CD4-positive, CD25-positive, alpha-beta regulatory T cell (primary cell): ENCODE measurements around the gene GAREM1. TPM values are rescaled to one million over a fixed set of nuclear protein-coding genes. Genes with fewer than 3 reads are reported as not detected.
"Not testable (repeated sequence)": the region's sequence is repeated elsewhere in the genome, so short reads cannot be mapped to it uniquely, and the experiment has no call there.

ENCODE experiments used
- ATAC-seq, 2 donors: fragments of 150-1000 bp; cut with Tn5 transposase; one replicate each; pipeline ENCODE4 v1.10.0; 2021; ENCODE audit warnings: low read depth in 2 of 2, moderate number of reproducible peaks in 2 of 2, moderate library complexity in 1 of 2
- DNase-seq, 3 donors: peaks; one replicate each; pipeline versions ENCODE4 v3.0.0 to v3.0.0-alpha.2; 2012 to 2022; ENCODE audit warnings: mixed read lengths in 1 of 3
- H3K27ac ChIP-seq: one replicate; pipeline ENCODE4 v1.7.0; 2013; ENCODE audit warnings: mild to moderate bottlenecking, low read length; ENCODE audit not compliant: insufficient read depth, poor library complexity, severe bottlenecking
- H3K27me3 ChIP-seq: one replicate; pipeline ENCODE4 v1.7.0; 2013; ENCODE audit warnings: low read length; ENCODE audit not compliant: control insufficient read depth, insufficient read depth
- H3K36me3 ChIP-seq: one replicate; pipeline ENCODE4 v1.7.0; 2013; ENCODE audit warnings: mild to moderate bottlenecking, low read length, moderate library complexity; ENCODE audit not compliant: control insufficient read depth, insufficient read depth
- H3K4me1 ChIP-seq: 2 replicates; pipeline ENCODE4 v1.7.0; 2013; ENCODE audit warnings: mild to moderate bottlenecking, low read length; ENCODE audit not compliant: insufficient read depth, control insufficient read depth, poor library complexity, severe bottlenecking
- H3K4me3 ChIP-seq: one replicate; pipeline ENCODE4 v1.7.0; 2013; ENCODE audit warnings: low read depth, mild to moderate bottlenecking, low read length, moderate library complexity
- H3K9me3 ChIP-seq, 2 experiments: 1 replicate in 1 of 2; 2 replicates in 1 of 2; pipeline ENCODE4 v1.7.0; 2013; ENCODE audit warnings: low read length in 2 of 2, mild to moderate bottlenecking in 1 of 2, moderate library complexity in 1 of 2; ENCODE audit not compliant: control insufficient read depth in 2 of 2
- H3K27ac Mint-ChIP-seq, 3 donors: one replicate each; pipeline ENCODE4 v1.8.0; 2020 to 2022; ENCODE audit warnings: mild to moderate bottlenecking in 3 of 3, mixed read lengths in 3 of 3, moderate library complexity in 2 of 3
- H3K27me3 Mint-ChIP-seq: one replicate; pipeline ENCODE4 v1.8.0; 2022; ENCODE audit warnings: mild to moderate bottlenecking, mixed read lengths
- H3K36me3 Mint-ChIP-seq: one replicate; pipeline ENCODE4 v1.8.0; 2020; ENCODE audit warnings: mixed read lengths
- H3K4me1 Mint-ChIP-seq, 4 donors: one replicate each; pipeline ENCODE4 v1.8.0; 2020 to 2022; ENCODE audit warnings: mixed read lengths in 4 of 4, mild to moderate bottlenecking in 1 of 4
- H3K4me3 Mint-ChIP-seq, 4 donors: one replicate each; pipeline ENCODE4 v1.8.0; 2020 to 2022; ENCODE audit warnings: mild to moderate bottlenecking in 4 of 4, mixed read lengths in 4 of 4, moderate library complexity in 3 of 4
- H3K9me3 Mint-ChIP-seq, 7 donors: one replicate each; pipeline ENCODE4 v1.8.0; 2020 to 2022; ENCODE audit warnings: mixed read lengths in 7 of 7, mild to moderate bottlenecking in 3 of 7, moderate library complexity in 2 of 7
- polyA plus RNA-seq, 4 donors: library from polyadenylated mRNA; unstranded; fragments of 300-500 nt; fragmentation: Illumina TruSeq; gene quantifications; one replicate each; pipeline ENCODE4 v1.2.3, GENCODE V29; 2021
- total RNA-seq: library from RNA; stranded (reverse); gene quantifications from one replicate; pipeline ENCODE4 v1.2.3, GENCODE V29; 2022

Gene GAREM1
- 0.05 TPM for total RNA-seq
- under 1 TPM in 1 of 4 donors, not detected in 3; 0.91 TPM for polyA plus RNA-seq

DNA sequence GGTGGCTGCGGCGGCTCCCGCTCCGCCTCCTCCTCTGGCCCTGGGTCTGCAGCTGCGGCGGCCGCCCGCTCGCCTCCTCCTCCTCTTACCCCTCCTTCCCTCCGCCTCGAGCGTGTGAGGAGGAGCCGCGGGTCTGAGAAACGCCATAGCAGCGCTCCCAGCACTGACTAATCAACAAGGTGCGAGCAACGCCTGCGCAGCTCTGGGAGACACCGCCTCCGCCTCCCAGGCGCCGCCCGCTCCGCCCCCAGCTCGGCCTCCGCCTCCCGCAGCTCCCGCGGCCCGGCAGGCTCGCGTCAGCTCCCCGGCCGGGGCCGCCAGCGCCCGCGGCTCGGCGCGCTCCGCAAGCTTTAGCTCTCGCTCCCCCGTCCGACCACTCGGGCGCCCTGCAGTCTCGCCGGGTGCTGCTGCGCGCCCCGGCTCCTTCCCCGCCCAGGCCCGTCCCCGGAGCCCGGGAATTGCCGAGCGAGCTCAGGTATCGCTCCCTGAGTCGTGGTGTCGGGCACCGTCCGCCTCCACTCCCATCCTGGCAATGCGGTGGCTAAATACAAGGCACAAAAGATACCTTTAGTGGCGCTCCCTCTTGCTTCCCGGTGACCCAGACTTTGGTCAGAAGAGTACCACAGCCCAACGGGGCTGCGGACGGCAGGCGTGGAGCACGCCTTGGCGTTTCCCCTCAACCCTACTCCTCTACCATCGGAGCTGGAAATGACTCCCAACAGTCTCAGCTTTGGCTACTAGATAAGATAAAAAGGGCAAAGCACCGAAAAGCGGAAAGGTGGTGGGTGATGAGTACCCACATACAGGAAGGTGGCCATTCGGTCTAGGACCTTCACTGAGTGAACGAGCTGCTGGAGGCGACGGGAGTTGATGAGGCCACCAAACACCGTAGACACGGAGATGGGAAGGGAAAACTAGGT lies at the start of gene GAREM1:
Gene GAREM1, minus strand, starts transcription at position 169 of the 920 bp plus-strand sequence. CDS start 454 bp downstream, outside the sequence.
- Mint-ChIP-seq H3K4me1 (peaks cover 10 to 36% (median 20%) of the 10 kb centered on the region in 4 donors), H3K27me3 (peaks cover 60% of the 10 kb centered on the region), H3K9me3 (peaks cover 0 to 3% (median 0%) of the 10 kb centered on the region in 7 donors), H3K4me3 (peak within 1 kb of the TSS; percentile 71 to 86 (median 81)), H3K27ac (peak within 1 kb of the TSS; percentile 4 to 76 (median 66)), H3K36me3 (no peaks in the 10 kb centered on the region)
- no peak within 1 kb of the TSS for H3K27ac ChIP-seq
- DNase-seq (peak; percentile 43 to 87 (median 66)), ATAC-seq (peak; percentile 86 to 87)
- no peaks in the 10 kb centered on the region for H3K9me3 ChIP-seq
- peaks cover 44% of the 10 kb centered on the region for H3K27me3 ChIP-seq
- peaks cover 10% of the 10 kb centered on the region for H3K4me1 ChIP-seq
- peak within 1 kb of the TSS; percentile 24 for H3K4me3 ChIP-seq
- H3K36me3 ChIP-seq: no peaks in the 10 kb centered on the region

DNA sequence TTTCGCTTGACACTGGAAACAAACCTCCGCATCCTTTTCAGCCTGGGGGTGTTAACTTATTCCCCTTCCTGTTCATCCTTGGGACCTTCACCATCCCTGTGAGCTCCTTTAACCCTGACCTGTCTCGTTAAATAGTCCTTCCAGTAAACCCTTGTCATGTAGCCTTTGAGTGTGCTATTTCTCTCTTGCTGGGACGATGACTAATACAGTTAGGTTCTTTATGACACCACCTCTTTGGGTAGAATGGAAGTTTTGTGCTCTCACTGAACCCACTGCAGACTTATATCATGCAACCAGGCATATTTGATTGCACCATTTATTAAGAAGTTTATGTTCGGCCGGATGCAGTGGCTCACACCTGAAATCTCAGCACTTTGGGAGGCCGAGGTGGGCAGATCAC lies 40.5 kb upstream of the GAREM1 start:
- no peak overlapping the region for H3K27ac Mint-ChIP-seq
- no peak overlapping the region for H3K27ac ChIP-seq
- peaks cover 0 to 2% (median 0%) of the 10 kb centered on the region in 7 donors for H3K9me3 Mint-ChIP-seq
- H3K4me3 ChIP-seq: no peak overlapping the region
- H3K27me3 ChIP-seq: no peaks in the 10 kb centered on the region
- no peaks in the 10 kb centered on the region for H3K4me1 ChIP-seq
- no peak for ATAC-seq
- H3K4me3 Mint-ChIP-seq: no peak overlapping the region
- no peaks in the 10 kb centered on the region for H3K36me3 ChIP-seq
- no peaks in the 10 kb centered on the region for H3K9me3 ChIP-seq
- DNase-seq: no peak
- H3K36me3 Mint-ChIP-seq: no peaks in the 10 kb centered on the region
- H3K4me1 Mint-ChIP-seq: no peaks in the 10 kb centered on the region
- H3K27me3 Mint-ChIP-seq: no peaks in the 10 kb centered on the region

DNA sequence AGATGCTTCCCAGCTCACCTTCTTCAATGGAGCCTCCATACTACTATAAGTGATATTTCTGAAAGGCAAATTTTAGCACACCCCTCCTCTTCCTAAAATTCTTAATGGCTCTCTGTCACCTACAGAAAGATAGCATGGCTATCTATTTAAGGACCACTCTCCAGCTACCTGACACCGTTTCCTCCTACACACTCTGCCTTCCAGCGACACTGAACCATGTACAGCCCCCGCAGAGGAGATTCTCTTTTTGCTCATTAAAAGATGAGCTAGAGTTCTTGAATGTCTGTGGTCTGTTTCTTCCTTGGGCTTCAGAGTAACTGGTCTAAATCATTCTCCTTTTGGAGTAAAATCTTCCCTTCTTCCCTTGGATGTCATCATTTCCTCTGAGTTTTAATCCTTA lies 38.4 kb upstream of the GAREM1 start:
- H3K4me1 ChIP-seq: no peaks in the 10 kb centered on the region
- Mint-ChIP-seq H3K9me3 (peaks cover 0 to 2% (median 0%) of the 10 kb centered on the region in 7 donors), H3K4me1 (no peaks in the 10 kb centered on the region), H3K36me3 (no peaks in the 10 kb centered on the region), H3K4me3 (no peak overlapping the region), H3K27me3 (no peaks in the 10 kb centered on the region), H3K27ac (no peak overlapping the region)
- DNase-seq (no peak), ATAC-seq (no peak)
- H3K9me3 ChIP-seq: no peaks in the 10 kb centered on the region
- H3K27ac ChIP-seq: no peak overlapping the region
- H3K27me3 ChIP-seq: no peaks in the 10 kb centered on the region
- H3K36me3 ChIP-seq: no peaks in the 10 kb centered on the region
- H3K4me3 ChIP-seq: no peak overlapping the region

DNA sequence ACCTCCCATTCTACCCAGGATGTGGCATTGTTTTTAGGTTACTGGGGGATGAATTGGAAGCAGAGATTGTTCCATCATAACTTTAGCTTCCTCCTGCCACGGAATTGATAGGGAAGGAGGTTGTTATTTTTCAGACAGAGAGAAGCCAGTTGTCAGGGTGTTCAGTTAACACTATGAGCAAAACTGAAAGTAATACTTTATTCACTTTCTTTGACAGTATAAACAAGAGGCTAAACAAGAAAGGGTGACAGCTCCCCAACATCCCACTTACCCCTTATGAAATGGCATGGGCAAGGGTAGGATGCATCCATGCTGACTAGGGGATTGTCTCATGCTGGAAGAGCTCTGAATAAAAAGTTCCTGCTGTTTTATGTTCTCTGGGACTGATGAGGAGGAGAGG lies 36.4 kb upstream of the GAREM1 start:
- DNase-seq (no peak), ATAC-seq (no peak)
- no peak overlapping the region for H3K27ac Mint-ChIP-seq
- H3K36me3 Mint-ChIP-seq: no peaks in the 10 kb centered on the region
- H3K9me3 Mint-ChIP-seq: peaks cover 0 to 2% (median 0%) of the 10 kb centered on the region in 7 donors
- peaks cover 5% of the 10 kb centered on the region for H3K27me3 Mint-ChIP-seq
- Histone ChIP-seq H3K4me3 (no peak overlapping the region), H3K9me3 (no peaks in the 10 kb centered on the region), H3K27me3 (no peaks in the 10 kb centered on the region), H3K4me1 (no peaks in the 10 kb centered on the region), H3K36me3 (no peaks in the 10 kb centered on the region), H3K27ac (no peak overlapping the region)
- H3K4me1 Mint-ChIP-seq: no peaks in the 10 kb centered on the region
- H3K4me3 Mint-ChIP-seq: no peak overlapping the region

DNA sequence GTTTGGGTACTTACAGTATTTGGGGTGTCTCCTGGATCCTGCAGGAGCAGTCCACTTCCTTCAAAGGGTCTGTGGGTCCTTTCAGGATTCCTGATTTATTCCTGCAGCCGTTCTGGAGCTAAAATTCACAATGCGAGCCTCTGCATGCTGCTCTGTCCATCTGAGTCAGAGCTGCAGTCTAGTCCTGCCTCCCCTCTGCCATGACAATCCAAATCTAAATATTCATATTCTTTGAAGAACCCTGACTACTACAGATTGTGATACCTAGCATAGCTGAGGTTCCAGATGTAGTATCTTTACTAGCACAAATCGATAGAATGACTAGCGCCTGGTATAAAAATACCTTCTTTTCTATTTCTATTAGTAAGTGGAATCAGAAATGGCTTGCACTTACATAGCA lies 31.3 kb upstream of the GAREM1 start:
- Mint-ChIP-seq H3K4me1 (no peaks in the 10 kb centered on the region), H3K4me3 (no peak overlapping the region)
- ATAC-seq: no peak

DNA sequence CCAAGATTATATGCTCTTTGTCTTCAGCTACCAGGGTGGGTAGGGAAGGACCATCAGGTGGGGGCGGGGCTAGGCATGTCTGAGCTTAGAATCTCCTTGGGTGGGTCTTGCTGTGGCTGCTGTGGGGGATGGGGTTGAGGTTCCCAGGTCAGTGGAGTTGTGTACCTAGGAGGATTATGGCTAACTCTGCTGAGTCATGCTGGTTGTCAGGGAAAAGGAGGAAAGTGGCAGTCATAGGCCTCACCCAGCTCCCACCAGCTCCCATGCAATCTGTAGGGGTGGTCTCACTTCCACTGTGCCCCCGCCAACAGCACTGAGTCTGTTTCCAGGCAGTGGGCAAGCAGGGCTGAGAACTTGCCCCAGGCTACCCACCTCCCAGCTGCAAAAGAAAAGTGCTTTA lies 30.6 kb upstream of the GAREM1 start:
- not testable (repeated sequence) for H3K27me3 Mint-ChIP-seq, H3K9me3 ChIP-seq, H3K36me3 ChIP-seq, ATAC-seq, H3K36me3 Mint-ChIP-seq, H3K9me3 Mint-ChIP-seq, H3K4me1 Mint-ChIP-seq, H3K4me3 Mint-ChIP-seq, H3K4me1 ChIP-seq, H3K27ac Mint-ChIP-seq, H3K4me3 ChIP-seq, DNase-seq, H3K27ac ChIP-seq, H3K27me3 ChIP-seq

More for the DNA sequence above, 31.3 kb upstream of the GAREM1 start:
- H3K9me3 Mint-ChIP-seq: peaks cover 0 to 4% (median 0%) of the 10 kb centered on the region in 7 donors
- H3K27ac Mint-ChIP-seq: no peak overlapping the region
- H3K36me3 Mint-ChIP-seq: no peaks in the 10 kb centered on the region
- Histone ChIP-seq H3K4me1 (no peaks in the 10 kb centered on the region), H3K9me3 (no peaks in the 10 kb centered on the region), H3K27me3 (no peaks in the 10 kb centered on the region), H3K36me3 (no peaks in the 10 kb centered on the region), H3K4me3 (no peak overlapping the region), H3K27ac (no peak overlapping the region)
- H3K27me3 Mint-ChIP-seq: peaks cover 5% of the 10 kb centered on the region
- DNase-seq: no peak

DNA sequence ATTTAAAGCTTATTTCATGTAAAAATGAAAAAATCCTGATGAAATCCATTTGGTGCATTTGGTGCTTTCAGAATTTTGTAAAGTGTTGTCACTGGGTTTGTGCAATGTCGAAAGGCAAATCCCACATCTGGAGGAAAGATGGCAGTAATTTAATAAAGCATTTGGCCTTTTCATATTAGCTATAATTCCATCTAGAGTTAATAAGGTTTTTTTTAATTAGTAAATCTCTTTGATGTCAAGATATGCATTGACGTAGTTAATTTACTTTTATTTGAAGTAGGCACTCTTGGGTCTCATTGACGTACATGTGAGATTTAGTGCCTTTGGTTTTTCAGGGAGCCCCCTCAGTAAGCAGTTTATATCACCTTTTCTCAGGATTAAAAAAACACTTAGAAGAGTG lies 12.3 kb upstream of the GAREM1 start:
- Histone ChIP-seq H3K9me3 (no peaks in the 10 kb centered on the region), H3K4me1 (no peaks in the 10 kb centered on the region), H3K36me3 (no peaks in the 10 kb centered on the region), H3K4me3 (no peak overlapping the region), H3K27me3 (peaks cover 4% of the 10 kb centered on the region), H3K27ac (no peak overlapping the region)
- no peaks in the 10 kb centered on the region for H3K36me3 Mint-ChIP-seq
- H3K27ac Mint-ChIP-seq: no peak overlapping the region
- no peaks in the 10 kb centered on the region for H3K4me1 Mint-ChIP-seq
- DNase-seq (no peak), ATAC-seq (no peak)
- H3K9me3 Mint-ChIP-seq: peaks cover 0 to 4% (median 0%) of the 10 kb centered on the region in 7 donors
- no peak overlapping the region for H3K4me3 Mint-ChIP-seq
- H3K27me3 Mint-ChIP-seq: peaks cover 13% of the 10 kb centered on the region

DNA sequence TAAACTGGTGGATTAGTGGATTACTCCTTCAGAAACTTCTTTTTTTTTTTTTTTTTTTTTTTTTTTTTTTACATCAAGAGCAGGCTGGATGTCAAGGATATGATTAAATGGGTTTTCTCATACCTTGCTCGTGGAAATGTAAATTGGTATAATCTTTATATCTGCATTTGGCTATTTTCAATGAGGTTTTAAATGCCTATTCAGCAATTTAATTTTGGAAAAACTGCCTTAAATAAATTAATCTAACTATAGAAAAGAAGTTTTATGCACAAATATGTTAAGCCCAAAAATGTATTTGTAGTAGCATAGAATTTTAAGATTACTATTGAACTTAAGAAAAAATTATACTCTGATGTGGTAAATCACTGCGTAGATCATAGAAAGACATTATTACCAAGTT lies 11.4 kb upstream of the GAREM1 start:
- Histone ChIP-seq H3K27ac (no peak overlapping the region), H3K27me3 (peaks cover under 1% of the 10 kb centered on the region), H3K4me1 (no peaks in the 10 kb centered on the region), H3K4me3 (no peak overlapping the region), H3K36me3 (no peaks in the 10 kb centered on the region), H3K9me3 (no peaks in the 10 kb centered on the region)
- Mint-ChIP-seq H3K27me3 (peaks cover 13% of the 10 kb centered on the region), H3K36me3 (no peaks in the 10 kb centered on the region), H3K4me3 (no peak overlapping the region), H3K9me3 (peaks cover 0 to 3% (median 0%) of the 10 kb centered on the region in 7 donors), H3K27ac (no peak overlapping the region), H3K4me1 (no peaks in the 10 kb centered on the region)
- no peak for DNase-seq
- no peak for ATAC-seq
